Measurements from ENCODE around the gene DDX52.
"Not testable (repeated sequence)": the region's sequence is repeated elsewhere in the genome, so short reads cannot be mapped to it uniquely, and the experiment has no call there.

The DDX52 gene, protein sequence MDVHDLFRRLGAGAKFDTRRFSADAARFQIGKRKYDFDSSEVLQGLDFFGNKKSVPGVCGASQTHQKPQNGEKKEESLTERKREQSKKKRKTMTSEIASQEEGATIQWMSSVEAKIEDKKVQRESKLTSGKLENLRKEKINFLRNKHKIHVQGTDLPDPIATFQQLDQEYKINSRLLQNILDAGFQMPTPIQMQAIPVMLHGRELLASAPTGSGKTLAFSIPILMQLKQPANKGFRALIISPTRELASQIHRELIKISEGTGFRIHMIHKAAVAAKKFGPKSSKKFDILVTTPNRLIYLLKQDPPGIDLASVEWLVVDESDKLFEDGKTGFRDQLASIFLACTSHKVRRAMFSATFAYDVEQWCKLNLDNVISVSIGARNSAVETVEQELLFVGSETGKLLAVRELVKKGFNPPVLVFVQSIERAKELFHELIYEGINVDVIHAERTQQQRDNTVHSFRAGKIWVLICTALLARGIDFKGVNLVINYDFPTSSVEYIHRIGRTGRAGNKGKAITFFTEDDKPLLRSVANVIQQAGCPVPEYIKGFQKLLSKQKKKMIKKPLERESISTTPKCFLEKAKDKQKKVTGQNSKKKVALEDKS

DNA sequence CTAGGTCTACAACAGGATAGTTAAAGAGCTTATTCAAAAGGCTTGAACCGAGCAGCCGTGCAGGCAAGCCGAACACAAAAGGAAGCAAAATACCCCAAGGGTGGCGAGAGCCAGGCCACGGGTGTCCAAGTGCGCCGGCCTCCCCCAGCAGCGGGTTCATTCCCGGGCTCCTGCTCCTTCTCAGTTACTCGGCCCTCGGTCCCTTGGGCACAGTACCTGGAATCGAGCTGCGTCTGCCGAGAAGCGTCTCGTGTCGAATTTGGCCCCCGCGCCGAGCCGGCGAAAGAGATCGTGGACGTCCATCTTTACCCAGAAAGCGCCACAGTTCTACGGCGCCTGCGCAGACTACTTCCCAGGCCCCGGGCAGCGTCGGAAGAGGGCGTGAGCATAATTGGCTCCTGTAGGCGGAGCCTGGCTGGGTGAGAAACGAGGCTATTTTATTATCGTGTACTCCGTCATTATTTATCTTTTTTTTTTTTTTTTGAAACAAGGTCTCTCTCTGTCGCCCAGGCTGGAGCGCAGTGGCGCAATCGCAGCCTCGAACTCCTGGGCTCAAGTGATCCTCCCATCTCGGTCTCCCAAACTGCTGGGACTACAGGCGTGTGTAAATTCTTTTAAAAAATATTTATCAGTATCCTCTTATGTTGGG is at the start of gene DDX52:
DDX52 (minus strand) TSS at position 329 of the 649 bp plus-strand sequence; CDS start at position 303, 26 bp downstream.
- no peak for FAIRE-seq

DNA sequence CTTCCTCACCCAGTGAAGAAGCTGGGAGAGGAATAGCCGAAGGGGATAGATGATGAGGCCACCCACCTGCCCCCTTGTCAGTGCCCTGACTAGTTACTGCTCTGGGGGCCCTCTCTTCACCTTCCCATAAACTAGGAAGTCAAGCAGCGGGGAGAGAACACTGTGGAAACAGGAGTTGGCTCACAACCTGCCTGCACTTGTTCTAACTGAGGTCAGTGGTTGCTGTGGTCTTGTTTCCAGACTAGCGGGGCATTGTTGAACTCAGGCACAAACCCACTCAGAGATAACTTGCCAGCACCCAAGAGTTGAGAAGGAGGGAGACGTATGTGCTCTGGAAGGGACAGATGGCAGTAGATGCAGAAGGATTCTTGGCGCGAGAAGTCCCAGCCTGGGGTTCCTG is 48.6 kb upstream of the DDX52 start:
- FAIRE-seq = no peak

GRCh38 chr17:37689317-37689716 is 46.1 kb upstream of the DDX52 start:
- no peak for FAIRE-seq

GRCh38 chr17:37683454-37683984 is 40.3 kb upstream of the DDX52 start:
- FAIRE-seq = no peak

DNA sequence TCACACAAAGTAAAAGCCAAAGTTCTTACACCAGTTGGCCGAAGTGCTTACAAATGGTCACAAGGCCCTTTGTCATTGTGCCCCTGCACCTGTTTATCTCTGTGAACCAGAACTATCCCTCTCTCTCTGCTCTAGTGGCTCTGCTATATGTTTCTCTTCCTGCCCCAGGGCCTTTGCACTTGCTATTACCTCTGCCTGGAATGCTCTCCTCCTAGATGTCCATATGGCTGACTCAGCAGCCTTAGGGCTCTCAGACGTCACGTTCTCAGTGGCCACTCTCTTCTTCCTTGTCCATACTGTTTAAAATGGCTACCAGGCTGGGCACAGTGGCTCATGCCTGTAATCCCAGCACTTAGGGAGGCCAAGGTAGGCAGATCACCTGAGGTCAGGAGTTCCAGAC is 38.8 kb upstream of the DDX52 start:
- no peak for FAIRE-seq

DNA sequence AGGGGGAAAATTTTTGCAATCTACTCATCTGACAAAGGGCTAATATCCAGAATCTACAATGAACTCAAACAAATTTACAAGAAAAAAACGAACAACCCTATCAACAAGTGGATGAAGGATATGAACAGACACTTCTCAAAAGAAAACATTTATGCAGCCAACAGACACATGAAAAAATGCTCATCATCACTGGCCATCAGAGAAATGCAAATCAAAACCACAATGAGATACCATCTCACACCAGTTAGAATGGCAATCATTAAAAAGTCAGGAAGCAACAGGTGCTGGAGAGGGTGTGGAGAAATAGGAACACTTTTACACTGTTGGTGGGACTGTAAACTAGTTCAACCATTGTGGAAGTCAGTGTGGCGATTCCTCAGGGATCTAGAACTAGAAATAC is 36.7 kb upstream of the DDX52 start:
- not testable (repeated sequence) for FAIRE-seq

- no peak for FAIRE-seq
These were observed 34.8 kb upstream of the DDX52 start for GRCh38 chr17:37678036-37678435.

GRCh38 chr17:37677021-37677420 is 33.8 kb upstream of the DDX52 start:
- FAIRE-seq = no peak

GRCh38 chr17:37676115-37676925 is 33.1 kb upstream of the DDX52 start:
- no peak for FAIRE-seq

DNA sequence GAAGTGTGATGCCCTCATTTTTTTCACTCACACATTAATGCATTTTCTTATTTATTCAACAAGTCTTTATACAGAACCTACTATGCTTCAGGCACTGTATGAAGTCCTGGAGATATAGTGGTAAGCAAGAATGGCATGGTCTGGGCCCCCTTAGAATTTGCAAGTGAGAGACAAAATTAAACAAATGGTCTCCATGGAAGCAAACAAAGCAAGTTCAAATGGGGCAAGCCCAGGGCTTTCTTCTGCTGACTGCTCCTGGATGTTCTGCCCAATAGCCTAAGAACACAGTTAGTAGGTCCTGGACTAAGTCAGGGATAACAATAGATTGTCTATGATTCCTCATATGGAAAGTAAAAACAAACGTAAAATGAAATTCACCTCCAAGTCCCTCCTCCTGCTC is 31.3 kb upstream of the DDX52 start:
- no peak for FAIRE-seq

DNA sequence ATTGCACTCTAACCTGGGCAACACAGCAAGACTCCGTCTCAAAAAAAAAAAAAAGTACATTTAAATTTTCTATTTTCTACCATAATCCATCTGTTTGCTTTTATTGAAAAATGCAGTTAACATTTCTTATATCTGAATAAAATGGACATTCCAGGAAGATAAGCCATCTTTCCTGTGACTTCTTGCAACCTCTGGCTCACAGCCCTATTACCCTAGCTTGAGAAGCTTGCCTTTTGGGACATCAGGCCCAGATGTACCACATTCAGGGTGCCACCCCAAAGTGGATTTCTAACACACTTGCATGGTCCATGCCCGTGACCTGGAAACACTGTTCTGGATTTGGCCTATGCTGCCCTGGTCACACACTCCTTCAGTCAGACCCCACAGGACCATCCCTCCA is 30.1 kb upstream of the DDX52 start:
- no peak for FAIRE-seq

DNA sequence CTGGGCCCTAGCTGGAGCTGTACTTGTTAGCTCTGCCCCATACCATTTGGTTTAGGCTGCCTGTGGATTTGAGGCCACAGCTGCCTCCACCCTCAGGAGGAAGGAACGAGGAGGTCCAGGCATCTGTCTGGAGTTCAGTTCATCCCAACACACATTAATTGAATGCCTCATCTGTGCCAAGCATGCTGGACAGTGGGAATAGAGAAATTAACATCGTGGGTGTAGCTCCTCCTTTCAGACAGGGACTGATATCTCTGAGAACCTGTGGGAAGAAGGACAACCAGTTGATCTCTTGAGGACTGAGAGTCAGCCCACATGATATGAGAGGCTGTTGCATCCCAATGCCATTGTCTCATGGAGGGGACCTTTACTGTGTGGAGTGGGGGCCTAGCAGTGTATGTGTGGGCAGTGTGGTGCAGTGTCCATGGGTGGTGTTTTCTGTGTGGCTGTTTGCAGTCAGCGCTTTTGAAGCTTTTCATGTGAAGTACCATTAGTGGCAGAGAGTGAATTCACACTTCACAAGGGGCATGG is 29.4 kb upstream of the DDX52 start:
- no peak for FAIRE-seq

DNA sequence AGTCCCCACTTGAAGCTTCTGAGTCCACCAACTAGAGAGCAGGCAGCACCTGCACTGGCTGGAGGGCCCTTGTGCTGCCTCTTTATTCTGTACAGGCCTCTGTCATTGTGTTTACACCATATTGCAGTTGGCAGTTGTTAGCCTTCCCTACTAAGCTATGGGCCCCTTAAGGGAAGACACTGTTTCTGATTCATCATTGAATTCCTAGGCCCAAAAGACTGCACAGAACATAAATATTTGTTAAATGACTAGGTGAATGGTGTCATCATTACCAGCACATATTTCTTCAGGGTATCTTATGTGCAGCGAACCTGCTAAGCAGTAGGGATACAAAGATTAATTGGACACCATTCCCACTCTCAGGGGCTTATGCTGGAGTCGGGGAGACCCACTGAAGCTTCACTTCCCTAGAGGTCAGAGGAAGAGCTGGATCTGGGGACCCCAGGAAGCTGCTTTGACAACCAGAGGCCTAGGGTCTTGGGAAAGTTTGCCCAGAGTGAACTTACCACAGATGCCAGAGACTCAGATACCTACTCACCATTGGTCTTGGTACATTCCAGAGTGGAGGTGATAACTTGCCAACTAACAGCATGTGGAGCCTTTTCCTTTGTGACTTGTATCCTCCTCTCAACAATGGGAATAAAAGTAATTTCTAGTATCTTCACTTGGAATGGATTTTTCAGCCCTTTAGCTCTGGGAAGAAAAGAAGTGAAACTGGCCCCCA is 28.7 kb upstream of the DDX52 start:
- no peak for FAIRE-seq

DNA sequence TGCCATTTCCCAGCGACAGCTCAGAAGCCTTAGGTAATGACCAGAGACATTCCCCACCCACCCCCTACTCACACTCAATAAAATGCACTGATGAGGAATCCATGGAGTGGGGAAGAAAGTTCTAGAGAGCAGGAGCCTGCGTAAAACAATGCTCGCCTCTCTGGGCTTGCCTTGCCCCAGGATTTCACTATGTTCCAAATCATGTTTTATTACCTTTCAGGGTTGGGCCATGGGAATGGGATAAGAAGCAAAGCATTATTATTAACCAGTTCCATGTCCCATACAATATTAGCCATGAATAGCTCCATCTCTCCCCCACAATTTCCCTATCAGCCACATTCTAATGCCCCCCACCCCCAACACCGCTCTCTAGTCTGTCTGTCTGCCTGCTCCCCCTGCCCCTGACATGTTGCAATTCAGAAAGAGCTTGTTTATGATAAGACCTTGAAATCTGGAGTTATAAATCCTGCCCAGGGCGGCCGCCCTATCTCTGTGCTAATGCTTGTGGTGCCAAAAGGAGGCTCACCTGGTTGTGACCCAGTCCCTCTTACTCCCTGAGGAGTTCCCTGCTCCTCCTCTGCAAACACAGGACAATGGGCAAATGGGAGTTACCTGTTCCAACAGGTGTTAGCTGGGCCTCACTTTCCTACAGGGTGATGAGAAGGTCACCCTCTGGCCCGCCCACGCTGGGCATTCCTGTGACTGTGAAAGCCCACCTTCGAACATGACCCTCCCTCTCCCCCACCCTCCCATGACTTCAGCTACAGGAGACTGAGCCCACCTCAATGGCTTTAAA is 28.0 kb upstream of the DDX52 start:
- no peak for FAIRE-seq

- no peak for FAIRE-seq
These were observed 23.8 kb upstream of the DDX52 start for GRCh38 chr17:37667039-37667438.

- FAIRE-seq = no peak
These were observed 21.0 kb upstream of the DDX52 start for GRCh38 chr17:37664214-37664613.

GRCh38 chr17:37662353-37662752 is 19.1 kb upstream of the DDX52 start:
- FAIRE-seq = no peak

DNA sequence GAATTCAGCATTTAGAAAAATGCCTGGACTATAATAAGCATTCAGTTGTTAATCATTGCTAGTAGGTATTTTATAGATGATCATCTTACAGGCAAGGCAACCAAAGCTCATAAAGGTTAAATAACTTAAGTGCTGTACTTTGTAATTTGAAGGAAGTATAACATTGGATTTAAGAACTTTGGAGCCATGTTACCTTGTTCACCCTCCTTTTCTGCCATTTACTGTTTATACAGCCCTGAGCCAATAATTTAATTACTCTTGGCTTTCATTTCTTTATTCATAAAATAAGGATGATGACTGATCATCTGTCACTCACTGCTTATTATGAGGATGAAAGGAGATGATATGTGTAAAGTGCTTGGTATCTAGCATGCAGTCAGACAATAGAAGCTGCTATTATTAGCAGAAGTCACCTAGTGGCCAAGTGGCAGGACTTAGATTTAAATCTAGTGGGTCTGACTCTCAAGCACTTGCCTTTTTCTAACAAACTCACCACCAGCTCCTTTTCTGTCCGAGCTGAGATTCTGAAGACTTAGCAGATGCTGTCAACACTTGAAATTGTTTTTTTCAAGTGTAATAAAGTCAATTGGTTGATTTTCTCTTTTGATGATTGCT is 18.3 kb upstream of the DDX52 start:
- no peak for FAIRE-seq

- no peak for FAIRE-seq
These were observed 16.7 kb upstream of the DDX52 start for GRCh38 chr17:37659925-37660324.

- FAIRE-seq = no peak
These were observed 14.0 kb upstream of the DDX52 start for GRCh38 chr17:37657202-37657601.

GRCh38 chr17:37651849-37652248 is 8.6 kb upstream of the DDX52 start:
- no peak for FAIRE-seq

Measured in endometrium (tissue), 2 donors.